ENCODE measurements around the gene MSANTD7.
A peak's percentile ranks its signal among the peaks of the same experiment; 100 is the strongest.
"Not testable (repeated sequence)": the region's sequence is repeated elsewhere in the genome, so short reads cannot be mapped to it uniquely, and the experiment has no call there.

Gene MSANTD7

GRCh38 chr10:14837003-14837756 is 926 bp upstream of the MSANTD7 start:
- DNase-seq (ENCODE audit: low read depth): no peak

- no peak for DNase-seq (ENCODE audit: low read depth)
These were observed 637 bp downstream of the MSANTD7 start for GRCh38 chr10:14838582-14839304.

DNA sequence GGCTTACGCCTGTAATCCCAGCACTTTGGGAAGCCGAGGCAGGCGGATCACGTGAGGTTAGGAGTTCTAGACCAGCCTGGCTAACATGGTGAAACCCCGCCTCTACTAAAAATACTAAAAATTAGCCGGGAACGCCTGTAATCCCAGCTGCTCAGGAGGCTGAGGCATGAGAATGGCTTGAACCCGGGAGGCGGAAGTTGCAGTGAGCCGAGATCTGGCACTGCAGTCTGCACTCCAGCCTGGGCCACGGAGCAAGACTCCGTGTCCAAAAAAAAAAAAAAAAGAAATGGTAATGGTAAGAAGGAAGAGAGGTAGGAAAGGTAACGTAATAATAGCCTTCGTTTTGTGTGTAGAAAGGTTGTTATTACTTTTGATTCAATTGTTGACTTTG is 1.2 kb downstream of the MSANTD7 start:
- DNase-seq (ENCODE audit: low read depth): no peak

DNA sequence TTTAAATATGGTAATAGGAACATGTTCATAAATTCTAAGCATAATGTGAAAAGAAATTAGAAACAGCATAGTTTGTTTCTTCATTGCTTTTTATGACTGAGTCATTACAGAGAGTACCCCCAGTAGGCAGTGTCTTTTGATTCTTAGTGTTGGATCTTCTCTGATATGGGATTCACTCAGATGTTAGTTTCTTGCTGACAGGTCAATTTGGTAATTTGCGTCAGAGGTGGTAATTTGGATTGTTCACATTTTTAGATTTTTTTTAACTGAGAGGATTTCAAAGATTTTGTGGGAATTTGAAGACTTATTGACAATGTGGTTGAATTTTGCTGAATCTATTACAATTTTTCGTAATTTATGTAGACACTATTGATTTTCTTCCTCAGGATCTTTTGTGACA is 2.1 kb downstream of the MSANTD7 start:
- no peak for DNase-seq (ENCODE audit: low read depth)

- DNase-seq (ENCODE audit: low read depth): no peak
These were observed 5.4 kb downstream of the MSANTD7 start for GRCh38 chr10:14843327-14843988.

DNA sequence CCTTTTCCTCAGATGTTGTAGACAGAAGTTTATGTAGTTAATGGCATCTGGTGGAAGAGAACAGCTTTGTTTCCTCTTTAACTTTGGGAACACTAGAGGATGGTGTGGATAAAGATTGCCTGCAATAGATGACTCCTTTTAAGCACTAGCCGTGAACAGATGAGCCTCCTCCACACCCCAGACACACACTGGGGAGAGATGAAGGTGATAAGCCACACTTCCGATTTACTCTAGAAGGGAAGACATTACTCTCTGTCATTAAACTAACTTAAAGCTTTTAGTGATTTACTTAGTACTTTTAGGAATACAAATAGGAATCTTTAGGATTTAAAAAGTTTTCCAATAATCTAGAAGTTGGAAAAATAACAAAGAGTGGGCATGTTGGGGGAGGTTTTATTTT is 6.8 kb downstream of the MSANTD7 start:
- no peak for DNase-seq (ENCODE audit: low read depth)

DNA sequence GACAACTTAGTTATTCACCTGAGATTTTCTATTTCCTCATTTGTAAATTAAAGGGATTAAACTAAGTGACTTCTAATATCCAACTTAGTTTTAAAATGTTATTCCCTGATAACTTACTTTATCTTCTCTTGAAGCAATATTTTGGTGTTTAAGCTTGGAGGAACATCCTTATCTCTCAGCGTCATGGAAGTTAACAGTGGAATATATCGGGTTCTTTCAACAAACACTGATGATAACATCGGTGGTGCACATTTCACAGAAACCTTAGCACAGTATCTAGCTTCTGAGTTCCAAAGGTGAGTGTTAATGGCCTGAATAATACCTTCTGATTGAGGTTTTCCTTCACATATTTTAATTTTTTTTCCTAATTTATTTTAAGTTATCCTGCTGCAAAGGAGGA is 14.1 kb downstream of the MSANTD7 start:
- no peak for DNase-seq (ENCODE audit: low read depth)

DNA sequence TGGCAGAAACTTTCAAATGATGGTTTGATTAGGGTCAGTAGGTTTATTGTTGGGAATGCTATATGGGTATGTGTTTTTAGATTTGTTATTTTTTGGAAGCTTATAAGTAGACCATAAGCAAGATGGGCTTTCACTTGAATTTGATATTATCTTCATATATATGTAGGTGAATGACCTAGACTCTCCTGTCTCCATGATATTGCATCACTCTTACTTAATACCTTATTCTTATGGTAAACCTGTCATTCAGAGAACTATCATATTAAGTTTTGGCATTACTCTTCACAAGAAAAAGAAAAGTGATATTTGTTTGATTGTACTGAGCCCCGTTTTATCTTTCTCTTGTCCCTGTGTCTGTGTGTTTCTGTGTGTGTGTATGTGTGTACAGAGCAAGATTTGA is 17.3 kb downstream of the MSANTD7 start:
- no peak for DNase-seq (ENCODE audit: low read depth)

DNA sequence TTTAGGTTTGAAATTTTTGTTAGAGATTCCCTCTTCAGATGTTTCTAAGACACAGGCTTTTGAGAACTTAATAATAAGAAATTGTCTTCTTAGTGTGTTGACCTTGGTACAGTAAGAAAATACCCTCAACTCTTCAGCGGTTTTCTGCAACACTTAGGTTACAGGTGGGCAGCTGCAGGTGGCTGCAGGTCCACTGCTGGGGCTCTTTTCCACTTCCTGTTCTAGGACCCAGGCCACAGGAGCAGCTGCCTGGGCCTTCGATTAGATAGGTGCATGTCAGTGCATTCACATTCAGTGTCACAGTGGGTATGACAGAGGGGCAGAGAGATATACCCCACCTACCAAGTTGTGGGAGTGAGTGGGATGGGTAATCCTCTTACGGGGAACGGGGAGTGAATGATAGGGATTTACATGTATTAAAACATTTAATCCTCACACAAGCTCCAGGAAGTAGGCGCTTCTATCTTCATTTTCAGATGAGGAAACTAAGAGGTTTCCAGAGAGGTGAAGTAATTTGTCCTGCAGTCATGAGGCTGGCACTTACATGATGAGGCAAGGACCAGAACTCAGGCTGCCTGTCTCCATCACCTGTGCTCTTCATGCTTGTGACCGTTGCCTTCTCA is 20.3 kb downstream of the MSANTD7 start:
- DNase-seq (ENCODE audit: low read depth): no peak

- no peak for DNase-seq (ENCODE audit: low read depth)
These were observed 20.9 kb downstream of the MSANTD7 start for GRCh38 chr10:14859043-14859442.

DNA sequence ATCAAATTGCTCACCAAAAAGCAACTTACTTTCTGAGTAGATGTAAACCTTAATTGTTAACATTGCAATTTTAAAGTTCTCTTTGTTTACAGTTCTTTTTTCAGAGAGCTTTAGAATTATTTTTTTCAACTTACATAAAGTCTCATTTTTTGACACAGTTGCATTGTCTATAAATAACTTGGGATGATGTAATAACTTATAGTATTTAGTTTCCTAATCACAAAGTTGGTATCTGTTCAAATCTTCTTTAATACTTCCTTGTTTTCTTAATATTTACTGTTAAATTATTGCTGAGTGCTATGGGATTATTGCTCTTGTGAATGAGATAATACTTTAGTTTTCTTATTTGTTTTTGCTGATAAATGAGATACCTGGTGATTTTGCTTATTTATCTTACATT is 21.7 kb downstream of the MSANTD7 start:
- no peak for DNase-seq (ENCODE audit: low read depth)

DNA sequence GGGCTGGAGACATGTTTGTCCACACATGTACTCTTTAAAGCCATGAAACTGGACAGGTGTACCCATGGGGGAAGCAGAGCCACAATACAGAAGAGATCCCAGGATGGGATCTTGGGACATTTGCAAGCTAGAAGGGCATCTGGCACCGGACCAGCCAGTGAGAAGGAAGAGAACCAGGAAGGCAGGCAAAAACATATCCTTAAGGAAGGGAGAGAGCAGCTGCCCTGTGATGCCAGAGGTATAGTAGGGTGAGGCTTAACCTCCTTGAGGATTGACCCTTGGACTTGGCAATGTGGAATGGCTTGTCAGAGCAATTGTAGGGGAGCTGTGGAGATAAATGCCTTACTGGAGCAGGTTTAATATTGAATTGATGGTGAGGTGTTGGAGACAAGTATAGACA is 22.7 kb downstream of the MSANTD7 start:
- no peak for DNase-seq (ENCODE audit: low read depth)

DNA sequence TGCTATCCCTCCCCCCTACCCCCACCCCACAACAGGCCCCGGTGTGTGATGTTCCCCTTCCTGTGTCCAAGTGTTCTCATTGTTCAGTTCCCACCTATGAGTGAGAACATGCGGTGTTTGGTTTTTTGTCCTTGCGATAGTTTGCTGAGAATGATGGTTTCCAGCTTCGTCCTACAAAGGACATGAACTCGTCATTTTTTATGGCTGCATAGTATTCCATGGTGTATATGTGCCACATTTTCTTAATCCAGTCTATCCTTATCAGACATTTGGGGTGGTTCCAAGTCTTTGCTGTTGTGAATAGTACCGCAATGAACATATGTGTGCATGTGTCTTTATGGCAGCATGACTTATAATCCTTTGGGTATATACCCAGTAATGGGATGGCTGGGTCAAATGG is 26.4 kb downstream of the MSANTD7 start:
- DNase-seq (ENCODE audit: low read depth): not testable (repeated sequence)

DNA sequence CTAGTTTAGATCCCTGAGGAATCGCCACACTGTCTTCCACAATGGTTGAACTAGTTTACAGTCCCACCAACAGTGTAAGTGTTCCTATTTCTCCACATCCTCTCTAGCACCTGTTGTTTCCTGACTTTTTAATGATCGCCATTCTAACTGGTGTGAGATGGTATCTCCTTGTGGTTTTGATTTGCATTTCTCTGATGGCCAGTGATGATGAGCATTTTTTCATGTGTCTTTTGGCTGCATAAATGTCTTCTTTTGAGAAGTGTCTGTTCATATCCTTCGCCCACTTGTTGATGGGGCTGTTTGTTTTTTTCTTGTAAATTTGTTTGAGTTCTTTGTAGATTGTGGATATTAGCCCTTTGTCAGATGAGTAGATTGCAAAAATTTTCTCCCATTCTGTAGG is 26.8 kb downstream of the MSANTD7 start:
- not testable (repeated sequence) for DNase-seq (ENCODE audit: low read depth)

GRCh38 chr10:14873090-14873760 is 35.1 kb downstream of the MSANTD7 start:
- no peak for DNase-seq (ENCODE audit: low read depth)

GRCh38 chr10:14875941-14876340 is 37.8 kb downstream of the MSANTD7 start:
- DNase-seq (ENCODE audit: low read depth): no peak

GRCh38 chr10:14876764-14877163 is 38.7 kb downstream of the MSANTD7 start:
- no peak for DNase-seq (ENCODE audit: low read depth)

GRCh38 chr10:14878266-14879123 is 40.4 kb downstream of the MSANTD7 start, which contains the start of gene SUV39H2:
Gene SUV39H2 (plus strand): TSS chr10:14878866. CDS start chr10:14878889, 23 bp downstream.
- peak; percentile 93 for DNase-seq (ENCODE audit: low read depth)

GRCh38 chr10:14879124-14879927 is 41.2 kb downstream of the MSANTD7 start:
- no peak for DNase-seq (ENCODE audit: low read depth)

- no peak for DNase-seq (ENCODE audit: low read depth)
These were observed 41.8 kb downstream of the MSANTD7 start for GRCh38 chr10:14879928-14880193.

All from stromal cell of bone marrow (primary cell).